ENCODE measurements around the gene LUC7L3.
"Not testable (repeated sequence)": the region's sequence is repeated elsewhere in the genome, so short reads cannot be mapped to it uniquely, and the experiment has no call there.

The LUC7L3 gene

DNA sequence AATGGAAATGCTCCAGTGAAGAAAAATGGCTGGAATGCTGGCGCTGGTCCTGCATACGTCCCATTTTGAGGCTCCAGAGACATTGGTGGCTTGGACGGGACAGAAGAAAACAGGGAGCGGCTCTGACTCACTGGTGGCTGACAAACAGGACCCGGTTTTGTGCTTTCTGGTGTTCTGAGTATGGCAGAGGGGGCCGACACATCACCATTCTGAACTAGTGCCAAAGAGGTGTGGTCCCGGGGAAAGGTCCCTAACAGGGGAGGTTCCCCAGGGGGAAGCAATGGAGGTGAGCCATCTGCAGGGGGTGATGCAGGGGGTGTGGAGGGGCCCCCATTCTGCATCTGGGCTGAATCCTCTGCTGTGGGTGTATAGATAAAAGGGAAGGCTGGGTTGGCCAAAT is 20.0 kb upstream of the LUC7L3 start:
- peaks cover 6% of the 10 kb centered on the region for H3K27me3 Mint-ChIP-seq (ENCODE audit: low read depth, poor library complexity)
- peaks cover 26% of the 10 kb centered on the region for H3K4me1 Mint-ChIP-seq
- H3K4me3 Mint-ChIP-seq, result no peak overlapping the region
- TF ChIP-seq, protein P1, sequence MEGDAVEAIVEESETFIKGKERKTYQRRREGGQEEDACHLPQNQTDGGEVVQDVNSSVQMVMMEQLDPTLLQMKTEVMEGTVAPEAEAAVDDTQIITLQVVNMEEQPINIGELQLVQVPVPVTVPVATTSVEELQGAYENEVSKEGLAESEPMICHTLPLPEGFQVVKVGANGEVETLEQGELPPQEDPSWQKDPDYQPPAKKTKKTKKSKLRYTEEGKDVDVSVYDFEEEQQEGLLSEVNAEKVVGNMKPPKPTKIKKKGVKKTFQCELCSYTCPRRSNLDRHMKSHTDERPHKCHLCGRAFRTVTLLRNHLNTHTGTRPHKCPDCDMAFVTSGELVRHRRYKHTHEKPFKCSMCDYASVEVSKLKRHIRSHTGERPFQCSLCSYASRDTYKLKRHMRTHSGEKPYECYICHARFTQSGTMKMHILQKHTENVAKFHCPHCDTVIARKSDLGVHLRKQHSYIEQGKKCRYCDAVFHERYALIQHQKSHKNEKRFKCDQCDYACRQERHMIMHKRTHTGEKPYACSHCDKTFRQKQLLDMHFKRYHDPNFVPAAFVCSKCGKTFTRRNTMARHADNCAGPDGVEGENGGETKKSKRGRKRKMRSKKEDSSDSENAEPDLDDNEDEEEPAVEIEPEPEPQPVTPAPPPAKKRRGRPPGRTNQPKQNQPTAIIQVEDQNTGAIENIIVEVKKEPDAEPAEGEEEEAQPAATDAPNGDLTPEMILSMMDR (IDR thresholded peaks at IDR 0.05), result no peak
- H3K9me3 Mint-ChIP-seq, result no peaks in the 10 kb centered on the region
- peaks cover 71% of the 10 kb centered on the region for H3K36me3 Mint-ChIP-seq (ENCODE audit: low read depth)
- no peak for DNase-seq
- no peak overlapping the region for H3K27ac Mint-ChIP-seq

DNA sequence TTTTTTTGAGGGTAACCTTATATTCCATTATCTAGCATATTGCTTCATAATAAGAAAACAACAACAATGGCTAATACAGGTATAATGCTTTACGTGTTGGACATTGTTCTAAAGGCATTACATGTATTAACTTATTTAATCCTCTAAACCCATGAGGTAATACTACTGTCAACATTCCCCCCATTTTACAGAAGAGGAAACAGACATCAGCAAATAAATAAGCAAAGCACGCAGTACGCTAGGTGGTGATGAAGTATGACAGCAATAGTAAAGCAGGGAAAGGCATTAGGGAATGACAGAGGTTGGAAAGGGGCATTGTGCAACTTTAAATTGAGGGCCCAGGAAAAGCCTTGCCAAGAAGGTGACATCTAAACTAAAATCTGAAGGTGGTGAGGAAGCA is 16.2 kb upstream of the LUC7L3 start:
- peaks cover 2% of the 10 kb centered on the region for H3K27me3 Mint-ChIP-seq (ENCODE audit: low read depth, poor library complexity)
- no peaks in the 10 kb centered on the region for H3K9me3 Mint-ChIP-seq
- H3K4me3 Mint-ChIP-seq, result no peak overlapping the region
- peaks cover 53% of the 10 kb centered on the region for H3K36me3 Mint-ChIP-seq (ENCODE audit: low read depth)
- peaks cover 44% of the 10 kb centered on the region for H3K4me1 Mint-ChIP-seq
- no peak for DNase-seq
- no peak overlapping the region for H3K27ac Mint-ChIP-seq
- TF ChIP-seq, protein P1 (IDR thresholded peaks at IDR 0.05), result no peak

DNA sequence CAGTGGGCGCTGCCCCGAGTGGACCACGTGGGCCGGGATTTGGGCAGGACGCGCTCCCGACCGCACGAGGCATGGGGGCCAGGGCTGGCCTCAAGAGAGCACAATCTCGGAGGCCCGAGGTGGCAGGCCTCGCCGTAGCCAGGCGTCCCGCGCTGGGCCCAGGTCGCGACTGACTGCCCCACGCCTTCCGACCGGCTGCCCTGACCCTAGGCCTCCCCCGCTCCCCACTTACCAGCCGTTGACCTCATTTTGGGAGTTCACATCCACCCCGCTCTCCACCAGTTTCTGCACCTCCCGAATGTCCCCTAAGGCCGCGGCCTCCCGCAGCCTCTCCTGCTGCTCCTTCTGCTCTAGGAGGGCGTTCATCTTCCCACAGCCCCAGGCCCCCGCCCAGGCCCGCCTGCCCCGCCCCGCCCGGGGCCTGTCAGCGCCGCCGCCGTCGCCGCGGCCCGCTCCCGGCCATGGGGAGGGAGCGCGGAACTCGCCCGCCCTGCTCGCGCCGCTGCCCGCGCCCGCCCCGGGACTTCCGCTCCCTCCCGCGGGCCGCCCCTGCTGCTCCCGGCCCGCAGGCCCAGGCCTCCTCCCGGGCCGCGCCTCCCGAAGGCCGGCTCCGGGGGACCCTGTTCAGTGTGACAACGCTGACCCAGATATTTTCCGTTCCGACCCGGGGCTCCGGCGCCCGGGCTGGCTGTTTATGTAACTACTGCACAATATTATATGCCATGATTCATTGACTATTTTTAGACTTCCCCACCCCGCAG is 11.9 kb upstream of the LUC7L3 start, which contains the start of gene ANKRD40:
Gene ANKRD40, minus strand, starts transcription at position 626 of the 761 bp plus-strand sequence. Its CDS starts 260 bp downstream, at position 366.
- Mint-ChIP-seq H3K4me3 (peak within 1 kb of the TSS; percentile 92), H3K36me3 (ENCODE audit: low read depth) (peaks cover 23% of the 10 kb centered on the region), H3K27ac (peak within 1 kb of the TSS; percentile 98), H3K9me3 (no peaks in the 10 kb centered on the region), H3K27me3 (ENCODE audit: low read depth, poor library complexity) (no peaks in the 10 kb centered on the region), H3K4me1 (peaks cover 64% of the 10 kb centered on the region)
- TF ChIP-seq, protein P1 (IDR thresholded peaks at IDR 0.05), result no peak
- peak; percentile 80 for DNase-seq

DNA sequence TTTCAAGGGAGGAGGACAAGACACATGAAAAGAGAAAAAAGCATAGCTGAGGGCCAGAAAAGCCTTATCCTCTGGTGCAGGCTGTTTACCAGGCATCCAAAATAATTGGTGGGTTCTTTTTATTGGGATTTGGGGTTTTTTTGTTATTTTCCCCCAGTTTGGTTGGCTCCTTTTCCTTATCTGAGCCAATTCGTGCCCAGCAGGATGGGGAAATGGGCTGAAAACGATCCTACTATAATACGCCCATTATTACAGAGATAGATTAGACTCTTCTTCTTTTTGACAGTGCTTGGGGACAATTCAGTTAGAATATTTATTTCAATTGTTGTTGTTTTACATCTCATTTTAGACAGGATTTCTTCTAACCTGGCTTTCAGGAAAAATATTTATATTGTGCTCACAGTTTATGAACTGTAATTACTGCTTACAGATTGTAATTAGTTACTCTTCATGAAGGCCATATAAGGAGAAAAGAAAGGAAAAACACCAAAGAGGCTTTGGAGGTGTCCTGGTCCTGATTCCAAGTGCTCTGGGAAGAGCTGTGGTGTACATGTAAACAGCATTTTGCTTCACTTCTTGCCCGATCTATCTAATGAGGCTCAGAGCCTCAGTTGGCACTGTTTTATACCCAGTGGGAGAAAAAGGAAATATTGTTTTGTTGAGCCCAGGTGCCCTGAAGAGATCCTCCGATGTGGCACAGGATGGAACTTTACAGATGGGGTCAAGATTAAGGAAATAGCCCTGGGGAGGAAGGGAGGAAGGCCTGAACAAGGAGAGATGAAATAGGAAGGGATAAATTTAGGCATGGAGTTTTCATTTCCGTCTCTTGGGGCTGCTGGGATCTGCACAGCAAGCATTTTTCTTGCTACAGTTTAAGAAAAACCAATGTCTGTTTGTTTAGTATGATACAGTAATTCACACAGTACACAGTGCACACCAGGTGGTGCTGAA is 11.1 kb upstream of the LUC7L3 start:
- no peaks in the 10 kb centered on the region for H3K9me3 Mint-ChIP-seq
- H3K36me3 Mint-ChIP-seq (ENCODE audit: low read depth), result peaks cover 21% of the 10 kb centered on the region
- peak overlapping the region; percentile 96 for H3K27ac Mint-ChIP-seq
- DNase-seq, result no peak
- peaks cover 62% of the 10 kb centered on the region for H3K4me1 Mint-ChIP-seq
- H3K4me3 Mint-ChIP-seq, result peak overlapping the region; percentile 92
- H3K27me3 Mint-ChIP-seq (ENCODE audit: low read depth, poor library complexity), result peaks cover 5% of the 10 kb centered on the region
- TF ChIP-seq, protein P1 (IDR thresholded peaks at IDR 0.05), result no peak

DNA sequence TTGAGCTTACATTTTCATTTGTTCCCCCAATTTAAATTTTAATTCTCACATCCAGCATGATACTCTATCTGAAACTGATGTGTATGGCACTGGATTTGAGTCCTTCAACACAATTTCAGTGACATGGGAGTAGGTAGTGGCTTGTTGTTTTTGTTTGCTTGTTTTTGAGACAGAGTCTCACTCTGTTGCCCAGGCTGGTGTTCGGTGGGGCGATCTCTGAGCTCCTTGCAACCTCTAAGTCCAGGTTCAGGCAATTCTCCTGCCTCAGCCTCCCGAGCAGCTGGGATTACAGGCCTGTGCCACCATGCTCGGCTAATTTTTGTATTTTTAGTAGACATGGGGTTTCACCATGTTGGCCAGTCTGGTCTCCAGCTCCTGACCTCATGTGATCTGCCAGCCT is 10.3 kb upstream of the LUC7L3 start:
- H3K4me3 Mint-ChIP-seq, result peak overlapping the region; percentile 92
- not testable (repeated sequence) for DNase-seq

DNA sequence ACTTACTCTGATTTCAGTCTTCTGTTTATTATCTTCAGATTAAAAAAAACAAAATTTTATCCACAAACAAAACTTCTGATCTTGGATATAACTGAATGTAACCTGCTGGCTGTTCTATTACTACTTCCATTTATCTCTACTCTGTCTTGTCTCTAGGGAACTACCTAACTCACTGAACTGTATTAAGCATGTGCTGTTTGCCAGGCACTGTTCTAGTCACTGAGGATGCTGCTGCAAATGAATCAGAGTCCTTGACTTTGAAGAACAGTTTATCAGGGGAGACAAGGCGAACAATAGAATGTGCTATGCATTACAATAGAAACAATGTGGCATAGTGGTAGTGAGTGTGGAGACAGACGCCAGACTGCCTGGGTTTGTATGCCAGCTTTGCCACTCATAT is 9.4 kb upstream of the LUC7L3 start:
- Mint-ChIP-seq H3K9me3 (no peaks in the 10 kb centered on the region), H3K36me3 (ENCODE audit: low read depth) (peaks cover 11% of the 10 kb centered on the region), H3K4me3 (peak overlapping the region; percentile 33), H3K27ac (no peak overlapping the region), H3K4me1 (peaks cover 66% of the 10 kb centered on the region), H3K27me3 (ENCODE audit: low read depth, poor library complexity) (peaks cover 10% of the 10 kb centered on the region)
- no peak for DNase-seq
- TF ChIP-seq, protein P1 (IDR thresholded peaks at IDR 0.05), result no peak

More for the DNA sequence above, 10.3 kb upstream of the LUC7L3 start:
- Mint-ChIP-seq H3K4me1 (peaks cover 61% of the 10 kb centered on the region), H3K27ac (peak overlapping the region; percentile 96), H3K36me3 (ENCODE audit: low read depth) (peaks cover 14% of the 10 kb centered on the region)
- not testable (repeated sequence) for H3K27me3 Mint-ChIP-seq (ENCODE audit: low read depth, poor library complexity); H3K9me3 Mint-ChIP-seq
